ENCODE results near the gene RAB3B.
"Not testable (repeated sequence)": the region's sequence is repeated elsewhere in the genome, so short reads cannot be mapped to it uniquely, and the experiment has no call there.

RAB3B gene

GRCh38 chr1:51922040-51922439 lies 68.5 kb downstream of the RAB3B start:
- DNase-seq (ENCODE audit: low read depth in 3 of 3, low spot score in 1 of 3) = no peak

- DNase-seq (ENCODE audit: low read depth in 3 of 3, low spot score in 1 of 3) = no peak
Observed at GRCh38 chr1:51920130-51920529, 70.4 kb downstream of the RAB3B start.

GRCh38 chr1:51919684-51920083 lies 70.8 kb downstream of the RAB3B start:
- no peak for DNase-seq (ENCODE audit: low read depth in 3 of 3, low spot score in 1 of 3)

- no peak for DNase-seq (ENCODE audit: low read depth in 3 of 3, low spot score in 1 of 3)
Observed at GRCh38 chr1:51916587-51917405, 73.7 kb downstream of the RAB3B start.

- no peak for DNase-seq (ENCODE audit: low read depth in 3 of 3, low spot score in 1 of 3)
Observed at GRCh38 chr1:51915951-51916350, 74.5 kb downstream of the RAB3B start.

GRCh38 chr1:51912881-51913280 lies 77.6 kb downstream of the RAB3B start:
- DNase-seq (ENCODE audit: low read depth in 3 of 3, low spot score in 1 of 3) = no peak

GRCh38 chr1:51910221-51911000 lies 80.1 kb downstream of the RAB3B start:
- no peak for DNase-seq (ENCODE audit: low read depth in 3 of 3, low spot score in 1 of 3)

- DNase-seq (ENCODE audit: low read depth in 3 of 3, low spot score in 1 of 3) = no peak
Observed at GRCh38 chr1:51908499-51908898, 82.0 kb downstream of the RAB3B start.

GRCh38 chr1:51907079-51907702 lies 83.3 kb downstream of the RAB3B start:
- DNase-seq (ENCODE audit: low read depth in 3 of 3, low spot score in 1 of 3) = no peak

- DNase-seq (ENCODE audit: low read depth in 3 of 3, low spot score in 1 of 3) = no peak
Observed at GRCh38 chr1:51906306-51907078, 84.0 kb downstream of the RAB3B start.

- no peak for DNase-seq (ENCODE audit: low read depth in 3 of 3, low spot score in 1 of 3)
Observed at GRCh38 chr1:51902456-51902855, 88.0 kb downstream of the RAB3B start.

- DNase-seq (ENCODE audit: low read depth in 3 of 3, low spot score in 1 of 3) = no peak
Observed at GRCh38 chr1:51901151-51901550, 89.3 kb downstream of the RAB3B start.

GRCh38 chr1:51899022-51899421 lies 91.5 kb downstream of the RAB3B start:
- DNase-seq (ENCODE audit: low read depth in 3 of 3, low spot score in 1 of 3) = no peak

GRCh38 chr1:51898090-51898734 lies 92.3 kb downstream of the RAB3B start:
- no peak for DNase-seq (ENCODE audit: low read depth in 3 of 3, low spot score in 1 of 3)

- DNase-seq (ENCODE audit: low read depth in 3 of 3, low spot score in 1 of 3) = no peak
Observed at GRCh38 chr1:51897699-51898031, 92.8 kb downstream of the RAB3B start.

GRCh38 chr1:51894748-51895147 lies 95.8 kb downstream of the RAB3B start:
- not testable (repeated sequence) for DNase-seq (ENCODE audit: low read depth in 3 of 3, low spot score in 1 of 3)

GRCh38 chr1:51878616-51879336 lies 111.7 kb downstream of the RAB3B start, which contains the start of gene NRDC:
Gene NRDC (minus strand): TSS chr1:51878727. CDS start chr1:51878615, 112 bp downstream.
- DNase-seq (ENCODE audit: low read depth in 3 of 3, low spot score in 1 of 3) = peak; percentile 95 to 98 (median 97)

GRCh38 chr1:51878308-51878615 lies 112.2 kb downstream of the RAB3B start:
- no peak for DNase-seq (ENCODE audit: low read depth in 3 of 3, low spot score in 1 of 3)

GRCh38 chr1:51877434-51878307 lies 112.8 kb downstream of the RAB3B start:
- DNase-seq (ENCODE audit: low read depth in 3 of 3, low spot score in 1 of 3) = no peak

Data from stimulated activated CD4-positive, alpha-beta T cell treated with anti-CD3 and anti-CD28 coated beads, TNF-alpha, amount 100 ng/mL, for 1 hour (primary cell).